Cerebellar cortex (tissue), 1 donor: ENCODE results near the gene NUP210.

Experiments
- DNase-seq: peaks from one replicate; pipeline ENCODE4 v3.0.0-alpha.2; 2015; ENCODE audit warnings: low spot score

The NUP210 gene

DNA sequence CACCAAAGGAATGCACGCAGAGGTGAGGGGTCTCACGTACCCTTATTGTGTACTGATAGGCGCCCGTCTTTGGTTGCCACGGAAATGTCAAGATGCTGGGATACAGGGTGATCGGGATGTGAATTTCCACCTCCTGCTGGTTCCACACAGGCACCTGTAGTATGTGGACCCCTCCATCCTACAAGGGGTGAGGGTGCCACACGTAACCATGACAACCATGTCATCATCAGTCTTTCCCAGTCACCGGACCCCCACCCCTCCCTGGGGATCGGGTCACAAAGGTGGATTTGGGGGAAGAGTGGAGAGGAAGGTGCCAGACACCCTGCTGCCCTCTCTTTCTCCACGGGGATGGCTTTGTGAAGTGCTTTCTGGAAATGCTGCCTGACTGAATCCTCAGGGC is 44.7 kb downstream of the NUP210 start:
- DNase-seq: no peak

- no peak for DNase-seq
Measured at GRCh38 chr3:13373975-13374586, 46.0 kb downstream of the NUP210 start.

DNA sequence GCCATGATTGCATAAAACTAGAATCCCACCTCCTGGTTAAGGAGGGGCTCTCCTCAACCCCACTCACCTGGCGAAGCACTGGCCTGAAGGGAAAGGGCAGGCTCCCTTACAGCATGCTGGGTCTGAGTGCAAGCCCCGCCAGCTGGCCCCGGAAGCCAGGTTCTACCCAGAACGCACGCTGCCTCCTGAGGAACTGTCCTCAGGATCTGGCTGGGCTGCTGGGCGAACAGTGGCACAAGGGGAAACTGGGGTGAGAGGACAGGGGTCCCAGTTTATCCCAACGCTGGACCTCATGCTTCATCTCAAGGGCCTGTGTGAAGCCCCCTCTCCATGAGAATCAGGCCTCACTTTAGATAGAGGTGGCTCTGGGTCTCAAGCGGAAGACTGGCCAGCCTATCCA is 47.5 kb downstream of the NUP210 start:
- DNase-seq: no peak

DNA sequence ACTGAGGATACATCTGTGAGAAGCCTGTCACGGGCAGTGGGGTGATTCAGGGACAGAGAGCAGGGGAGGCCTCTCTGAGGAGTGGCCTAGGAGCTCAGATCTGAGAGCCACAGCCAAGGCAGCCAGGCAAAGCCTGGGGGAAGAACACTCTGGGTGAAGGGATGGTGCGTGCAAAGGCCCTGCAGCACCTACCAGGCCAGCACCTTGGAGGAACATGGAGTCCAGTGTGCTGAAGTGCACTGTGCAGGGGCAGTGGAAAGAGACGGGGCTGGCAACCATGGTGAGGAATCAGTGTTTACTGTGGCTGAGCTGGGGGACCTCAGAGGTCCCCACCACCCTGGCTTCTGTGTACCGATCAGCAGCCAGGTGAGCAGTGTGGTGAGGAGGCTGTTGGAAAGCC is 48.0 kb downstream of the NUP210 start:
- no peak for DNase-seq

GRCh38 chr3:13371100-13372075 is 48.7 kb downstream of the NUP210 start:
- peak; percentile 77 for DNase-seq

DNA sequence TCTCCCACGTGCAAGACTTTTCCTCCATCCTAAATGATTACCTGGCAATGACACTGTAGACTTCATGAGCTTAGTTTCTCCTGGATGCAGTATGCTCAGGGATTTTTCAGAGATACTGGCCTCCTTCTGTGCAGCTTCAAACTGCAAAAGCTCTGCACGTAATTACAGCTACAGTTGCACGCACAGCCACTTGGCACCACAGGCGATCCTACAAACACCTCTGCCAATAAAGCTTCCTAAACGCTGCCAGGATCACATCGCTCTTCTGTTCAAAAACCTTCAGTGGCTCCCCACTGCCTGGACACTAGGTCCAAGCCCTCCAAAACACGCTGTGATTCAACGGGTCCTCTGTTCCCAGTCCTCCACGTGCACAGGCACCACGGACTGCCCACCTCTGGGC is 49.5 kb downstream of the NUP210 start:
- peak; percentile 42 for DNase-seq

GRCh38 chr3:13370055-13370454 is 50.1 kb downstream of the NUP210 start:
- DNase-seq: no peak

- no peak for DNase-seq
Measured at GRCh38 chr3:13368834-13369233, 51.3 kb downstream of the NUP210 start.

- no peak for DNase-seq
Measured at GRCh38 chr3:13367728-13368127, 52.4 kb downstream of the NUP210 start.

DNA sequence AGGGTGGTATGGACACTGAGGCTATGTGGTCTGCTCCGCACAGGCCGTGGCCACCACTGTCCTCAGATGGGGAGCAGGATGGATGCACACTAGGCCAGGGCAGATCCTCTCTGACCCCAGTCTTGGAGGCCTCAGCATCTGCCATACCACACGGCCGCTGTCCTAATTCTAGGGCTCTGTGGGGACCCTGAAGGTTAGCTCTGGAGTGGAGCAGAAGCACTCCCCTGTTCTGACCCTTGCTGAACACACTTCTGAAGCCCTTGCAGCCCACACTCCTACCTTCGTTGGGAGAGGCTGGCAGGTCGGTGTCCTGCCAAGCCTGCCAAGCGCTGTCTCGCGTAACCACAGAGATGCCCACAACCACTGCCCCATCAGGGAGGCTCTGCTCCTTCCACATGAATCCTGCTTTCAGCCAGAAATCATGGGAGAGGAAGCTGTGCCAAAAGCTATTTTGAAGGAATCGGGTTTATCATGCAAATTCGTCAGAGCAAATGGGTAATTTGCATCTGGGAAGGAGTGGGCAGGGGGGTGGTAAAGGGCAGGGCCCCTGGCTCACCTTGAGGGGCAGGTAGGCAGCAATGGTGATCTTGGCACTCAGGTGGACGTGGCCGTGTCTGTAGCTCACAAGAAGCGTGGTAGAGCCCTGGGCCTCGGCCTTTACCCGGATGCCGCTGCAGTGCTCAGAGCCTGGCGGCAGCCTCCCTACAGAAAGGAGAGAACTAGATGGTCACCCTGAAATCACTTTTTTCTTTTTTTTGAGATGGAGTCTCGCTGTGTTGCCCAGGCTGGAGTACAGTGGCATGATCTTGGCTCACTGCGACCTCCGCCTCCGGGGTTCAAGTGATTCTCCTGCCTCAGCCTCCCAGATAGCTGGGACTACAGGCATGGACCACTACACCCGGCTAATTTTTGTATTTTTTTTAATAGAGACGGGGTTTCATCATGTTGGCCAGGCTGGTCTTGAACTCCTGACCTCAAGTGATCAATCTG is 54.4 kb downstream of the NUP210 start:
- DNase-seq: no peak

- DNase-seq: no peak
Measured at GRCh38 chr3:13364602-13365271, 55.4 kb downstream of the NUP210 start.

DNA sequence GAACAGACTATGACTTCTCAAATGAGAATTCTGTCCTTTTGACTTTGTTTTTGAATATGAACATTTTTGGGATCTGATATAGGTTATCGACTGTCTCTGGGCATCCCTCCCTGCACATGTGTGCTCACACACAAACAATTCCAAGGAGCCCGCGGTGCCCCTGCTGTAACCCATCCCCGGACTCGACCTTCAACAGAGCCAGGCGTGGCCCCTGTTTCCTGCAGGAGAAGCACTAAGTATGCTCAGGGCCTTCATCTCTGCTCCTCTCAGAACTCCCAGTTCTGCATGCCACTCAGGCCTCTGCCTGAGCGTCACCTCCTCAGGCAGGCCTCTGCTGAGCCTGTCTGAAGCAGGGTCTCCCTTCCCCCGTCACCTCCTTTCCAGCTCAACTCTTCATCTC is 57.6 kb downstream of the NUP210 start:
- DNase-seq: no peak

DNA sequence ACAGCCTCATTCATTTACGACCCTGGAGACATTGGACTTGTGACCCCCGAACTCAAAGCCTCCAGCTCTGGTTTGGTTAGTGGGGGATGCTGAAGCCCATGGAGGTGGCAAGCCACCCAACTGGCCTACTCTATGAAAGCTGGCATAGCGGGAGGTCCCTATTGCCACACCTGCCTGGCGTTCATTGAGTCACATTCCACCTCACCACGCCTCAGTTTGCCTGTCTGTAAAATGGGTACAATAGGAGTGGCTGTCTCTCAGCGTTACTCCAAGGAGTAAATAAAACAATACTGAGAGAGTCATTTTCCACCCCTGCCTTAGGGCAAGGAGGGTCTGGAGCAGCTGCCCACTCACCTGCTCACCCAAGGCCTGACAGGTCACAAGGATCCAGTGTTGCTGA is 60.2 kb downstream of the NUP210 start:
- no peak for DNase-seq

DNA sequence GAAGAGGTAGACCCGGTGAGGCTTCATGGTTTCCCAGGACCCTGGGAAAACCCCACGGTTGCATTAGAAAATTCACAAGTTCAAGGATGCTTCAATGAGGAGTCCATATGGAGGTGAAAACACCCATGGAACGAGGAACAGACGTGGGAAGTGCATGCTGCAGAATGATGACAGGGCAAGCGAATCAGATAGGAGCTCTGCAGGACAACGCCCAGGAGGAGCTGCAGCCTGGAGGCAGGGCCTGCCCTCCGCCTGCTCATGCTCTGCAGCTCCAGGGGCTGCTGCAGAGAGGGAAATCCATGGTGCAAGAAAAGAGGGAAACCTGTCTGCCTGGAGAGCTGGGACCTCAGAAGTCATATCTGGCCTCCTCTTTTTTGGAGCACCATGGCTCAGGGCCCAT is 61.5 kb downstream of the NUP210 start:
- DNase-seq: no peak

GRCh38 chr3:13358051-13358450 is 62.1 kb downstream of the NUP210 start:
- no peak for DNase-seq

DNA sequence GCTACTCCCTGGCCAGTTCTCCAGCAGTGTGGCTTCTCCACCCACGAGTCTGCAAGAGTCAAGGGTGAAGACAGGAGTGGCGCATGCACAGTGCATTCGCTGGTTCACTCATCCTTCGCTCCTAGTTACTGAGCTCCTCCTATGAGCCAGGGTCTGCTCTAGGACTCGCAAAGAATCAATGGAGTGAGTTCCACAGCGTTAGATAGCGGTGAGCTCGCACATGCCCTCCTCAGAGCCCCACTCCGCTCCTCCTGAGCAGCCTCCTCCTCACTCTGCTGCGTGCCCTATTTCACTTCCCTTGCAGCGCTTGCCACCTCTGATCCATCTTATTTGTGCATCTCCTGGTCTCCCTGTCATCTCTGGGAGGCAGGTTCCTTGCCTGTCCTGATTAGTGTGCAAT is 63.0 kb downstream of the NUP210 start:
- no peak for DNase-seq

- no peak for DNase-seq
Measured at GRCh38 chr3:13353936-13354542, 66.1 kb downstream of the NUP210 start.

- no peak for DNase-seq
Measured at GRCh38 chr3:13353506-13353905, 66.6 kb downstream of the NUP210 start.

DNA sequence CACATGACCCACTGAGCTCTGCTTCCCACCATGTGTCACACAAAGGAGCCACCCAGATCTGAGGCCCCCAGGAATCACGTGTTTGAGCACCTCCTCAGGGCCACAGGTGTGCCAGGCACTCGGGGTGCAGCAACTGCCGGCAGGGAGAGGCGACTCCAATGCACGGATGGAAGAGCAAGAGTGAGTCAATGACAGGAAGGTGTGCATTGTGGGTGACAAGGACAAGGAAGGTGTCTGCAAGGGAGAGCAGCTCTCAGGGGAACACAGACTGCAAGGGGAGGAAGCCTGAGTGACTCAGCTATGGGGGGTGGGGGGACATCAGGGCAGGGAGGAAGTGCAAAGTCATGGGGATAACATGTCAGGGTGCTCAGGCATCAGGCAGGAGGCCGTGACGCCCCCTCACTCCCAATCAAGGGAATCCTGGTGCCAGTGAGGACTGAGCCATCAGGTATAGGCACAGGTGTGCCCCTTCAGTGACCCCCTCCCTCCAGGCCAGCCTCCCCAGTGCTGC is 67.4 kb downstream of the NUP210 start:
- no peak for DNase-seq

GRCh38 chr3:13349823-13350222 is 70.3 kb downstream of the NUP210 start:
- DNase-seq: no peak
